Activated CD8-positive, alpha-beta memory T cell treated with anti-CD3 and anti-CD28 coated beads, Interleukin-2, amount 50 U/mL, for 4 hours (primary cell): Measurements from ENCODE around the gene CAMLG.

Experiments used
- DNase-seq: peaks from one replicate; pipeline ENCODE4 v3.0.0-alpha.2; 2020

CAMLG gene

DNA sequence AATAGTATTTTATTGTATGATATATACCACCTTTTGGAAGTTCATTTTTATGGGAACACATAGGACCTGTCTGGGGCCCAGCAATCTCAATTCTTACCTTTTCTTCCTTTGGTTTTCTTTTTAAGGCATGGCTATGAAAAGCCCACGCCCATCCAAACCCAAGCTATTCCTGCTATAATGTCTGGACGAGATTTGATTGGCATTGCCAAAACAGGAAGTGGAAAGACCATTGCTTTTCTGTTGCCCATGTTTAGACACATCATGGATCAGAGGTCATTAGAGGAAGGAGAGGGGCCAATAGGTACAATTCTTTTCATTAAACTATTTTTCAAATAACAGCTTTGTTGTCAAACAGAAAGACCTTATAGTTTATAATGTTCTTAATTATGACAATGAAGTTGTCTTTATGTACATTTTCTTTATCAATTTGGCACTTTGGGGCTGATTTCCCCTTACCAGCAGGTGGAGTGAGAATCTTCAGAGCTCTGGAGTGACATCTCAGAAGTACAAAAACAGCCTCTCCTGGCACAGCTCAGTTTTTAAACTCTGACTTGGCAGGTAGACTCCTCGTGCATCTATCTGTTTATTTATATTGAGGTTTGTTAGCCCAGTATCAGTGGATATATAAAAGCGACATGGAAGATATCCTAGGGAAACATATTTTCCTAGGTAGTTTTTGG is 46.0 kb downstream of the CAMLG start:
- DNase-seq, result no peak

DNA sequence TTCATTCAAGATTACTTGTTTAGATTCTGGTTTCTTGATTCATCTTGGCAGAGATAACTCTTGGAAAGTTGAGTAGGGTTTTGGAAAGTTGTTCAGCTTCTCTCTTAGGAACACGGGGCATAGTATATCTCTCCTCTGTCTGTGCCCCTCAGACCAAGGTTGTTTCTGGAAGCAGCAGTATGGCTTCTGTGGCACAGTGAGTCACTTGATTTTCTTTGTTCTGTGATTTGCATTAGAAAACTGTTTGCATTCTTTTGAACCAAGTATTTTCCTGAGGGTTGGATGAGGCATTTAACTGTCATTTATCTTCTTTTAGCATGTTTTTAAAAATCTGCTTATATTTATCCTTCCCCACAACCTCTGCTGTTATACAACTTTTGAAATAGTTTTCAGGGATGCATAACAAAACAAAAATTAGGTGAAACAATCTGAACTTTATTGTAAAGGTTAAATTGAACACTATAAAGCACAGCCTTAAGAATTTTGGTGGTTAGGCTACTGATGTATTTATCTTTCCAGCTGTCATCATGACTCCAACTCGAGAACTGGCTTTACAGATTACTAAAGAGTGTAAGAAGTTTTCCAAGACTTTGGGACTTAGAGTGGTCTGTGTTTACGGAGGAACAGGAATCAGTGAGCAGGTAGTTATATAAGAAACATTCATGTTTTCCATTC is 46.7 kb downstream of the CAMLG start:
- no peak for DNase-seq

DNA sequence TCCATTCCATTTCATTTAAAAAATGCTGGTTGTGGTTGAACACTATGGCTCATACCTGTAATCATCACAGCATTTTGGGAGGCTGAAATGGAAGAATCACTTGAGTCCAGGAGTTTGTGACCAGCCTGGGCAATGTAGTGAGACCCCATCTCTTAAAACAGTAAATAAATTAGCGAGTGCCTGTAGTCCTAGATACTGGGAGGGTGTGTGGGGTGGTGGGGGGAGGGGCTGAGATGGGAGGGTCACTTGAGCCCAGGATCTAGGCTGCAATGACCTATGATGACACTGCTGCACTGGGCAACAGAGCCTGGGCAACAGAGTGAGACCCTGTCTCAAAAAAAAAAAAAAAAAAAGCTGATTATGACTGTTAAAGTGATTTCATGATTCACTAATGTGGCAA is 49.3 kb downstream of the CAMLG start:
- DNase-seq, result no peak

DNA sequence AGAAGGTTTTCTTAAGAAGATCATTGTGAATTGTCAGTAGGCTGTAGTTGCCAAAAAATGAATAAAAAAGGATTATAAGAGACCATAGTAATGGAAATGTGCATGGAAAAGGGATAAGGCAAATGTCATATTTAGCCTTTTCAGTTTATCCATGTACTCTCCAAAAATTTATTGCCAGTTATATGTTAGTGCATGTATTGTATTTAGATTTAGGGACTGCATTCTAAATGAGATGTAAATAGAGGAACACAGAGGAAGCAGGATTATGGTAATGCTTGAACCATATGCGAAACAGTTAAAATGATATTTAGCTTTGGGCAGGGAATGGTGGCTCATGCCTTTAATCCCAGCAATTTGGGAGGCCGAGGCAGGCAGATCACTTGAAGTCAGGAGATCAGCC is 53.2 kb downstream of the CAMLG start:
- DNase-seq, result no peak

DNA sequence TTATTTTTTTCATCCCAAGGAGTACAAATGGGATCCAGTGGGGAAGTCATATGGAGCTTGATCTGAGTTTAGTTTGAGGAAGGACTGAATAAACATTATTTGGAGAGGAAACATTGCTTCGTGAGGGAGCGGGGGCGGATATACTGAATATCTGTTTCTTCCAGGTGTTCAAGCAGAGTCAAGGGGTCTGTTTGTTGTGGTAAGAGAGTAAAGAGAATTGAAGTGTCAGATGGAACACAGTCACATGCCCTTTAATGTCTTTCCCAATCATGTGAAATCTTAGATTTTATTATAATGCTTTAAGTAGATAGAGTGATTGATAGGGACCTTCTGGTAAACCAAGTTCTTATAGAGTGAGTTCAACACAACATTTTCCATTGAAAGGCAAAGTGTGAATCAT is 53.9 kb downstream of the CAMLG start:
- DNase-seq, result no peak

DNA sequence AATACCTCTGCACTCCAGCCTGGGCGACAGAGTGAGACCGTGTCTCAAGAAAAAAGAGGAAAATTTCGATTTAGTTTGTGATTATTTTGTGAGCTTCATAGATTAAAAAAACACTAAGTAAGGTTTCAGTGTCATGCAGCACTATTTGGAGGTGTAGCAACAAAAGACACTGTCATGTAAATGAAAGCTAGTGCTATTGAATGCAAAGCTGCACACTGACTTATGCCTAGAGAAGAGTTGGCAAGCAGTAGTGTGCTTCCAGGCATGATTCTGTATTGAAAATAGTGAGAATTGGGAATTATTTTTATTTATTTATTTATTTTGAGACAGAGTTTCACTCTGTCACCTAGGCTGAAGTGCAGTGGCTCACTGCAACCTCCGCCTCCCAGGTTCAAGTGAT is 54.8 kb downstream of the CAMLG start:
- no peak for DNase-seq

DNA sequence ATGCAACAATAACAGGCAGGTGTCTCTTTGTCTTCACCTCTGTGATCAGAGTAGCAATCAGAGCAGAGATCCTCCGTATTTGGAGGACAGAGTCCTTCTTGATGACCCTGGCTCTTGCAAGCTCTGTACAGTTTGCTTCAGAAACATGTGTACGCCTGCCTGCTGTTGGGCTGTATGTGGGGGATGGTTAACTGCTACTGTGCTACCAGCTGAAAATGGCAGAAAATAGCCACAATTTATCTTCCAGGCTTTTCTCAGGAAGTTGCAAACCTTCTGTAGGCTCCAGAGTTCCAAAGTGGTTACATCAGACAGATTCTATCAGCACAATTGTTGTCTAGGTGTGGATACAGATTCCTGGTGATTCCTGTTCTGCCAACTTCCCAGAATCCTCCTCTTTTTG is 55.7 kb downstream of the CAMLG start:
- no peak for DNase-seq

DNA sequence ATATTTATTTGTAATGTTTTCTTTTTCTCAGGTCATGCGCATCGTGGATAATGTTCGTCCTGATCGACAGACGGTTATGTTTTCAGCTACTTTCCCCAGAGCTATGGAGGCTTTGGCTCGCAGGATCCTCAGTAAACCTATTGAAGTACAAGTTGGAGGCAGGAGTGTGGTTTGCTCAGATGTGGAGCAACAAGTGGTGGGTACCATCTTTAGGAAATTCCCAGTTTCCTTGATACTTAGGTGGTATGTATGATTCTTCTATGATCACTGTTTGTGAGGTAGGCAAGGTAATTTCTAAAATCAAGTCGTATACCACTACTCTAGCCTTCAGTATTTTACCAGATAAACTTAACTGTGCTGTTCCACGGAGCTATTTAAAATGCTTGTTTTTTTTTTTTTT is 56.5 kb downstream of the CAMLG start:
- no peak for DNase-seq

DNA sequence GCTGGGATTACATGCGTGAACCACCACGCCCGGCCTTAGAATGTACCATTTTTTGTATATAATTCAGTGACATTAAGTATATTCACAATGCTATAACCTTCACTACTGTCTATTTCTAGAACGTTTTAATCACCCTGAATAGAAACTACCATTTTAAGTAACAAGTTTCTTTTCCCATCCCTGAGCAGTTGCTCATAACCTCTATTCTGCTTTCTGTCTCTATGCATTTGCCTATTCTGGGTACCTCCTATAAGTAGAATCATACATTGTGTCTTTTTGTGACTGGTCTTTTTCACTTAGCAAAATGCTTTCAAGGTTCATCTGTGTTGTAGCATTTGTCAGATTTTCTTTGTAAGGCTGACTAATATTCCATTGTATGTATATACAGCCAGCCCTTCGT is 60.1 kb downstream of the CAMLG start:
- DNase-seq, result no peak
